Retinal pigment epithelial cell (primary cell): ENCODE measurements around the gene MPP7.
"Not testable (repeated sequence)": the region's sequence is repeated elsewhere in the genome, so short reads cannot be mapped to it uniquely, and the experiment has no call there.

Experiments used
- DNase-seq: peaks from one replicate; pipeline ENCODE4 v3.0.0-alpha.2; 2010; ENCODE audit warnings: low read depth
- H3K4me3 ChIP-seq: 2 replicates; pipeline ENCODE4 v1.5.1; 2011; ENCODE audit warnings: mild to moderate bottlenecking, low read length, control low read depth, moderate library complexity
- TF ChIP-seq, protein P1 (sequence below): conservative IDR thresholded peaks from 2 replicates; pipeline ENCODE4 v1.5.1; 2011; ENCODE audit warnings: low read depth, low read length, control low read depth, inconsistent platforms

The MPP7 gene

DNA sequence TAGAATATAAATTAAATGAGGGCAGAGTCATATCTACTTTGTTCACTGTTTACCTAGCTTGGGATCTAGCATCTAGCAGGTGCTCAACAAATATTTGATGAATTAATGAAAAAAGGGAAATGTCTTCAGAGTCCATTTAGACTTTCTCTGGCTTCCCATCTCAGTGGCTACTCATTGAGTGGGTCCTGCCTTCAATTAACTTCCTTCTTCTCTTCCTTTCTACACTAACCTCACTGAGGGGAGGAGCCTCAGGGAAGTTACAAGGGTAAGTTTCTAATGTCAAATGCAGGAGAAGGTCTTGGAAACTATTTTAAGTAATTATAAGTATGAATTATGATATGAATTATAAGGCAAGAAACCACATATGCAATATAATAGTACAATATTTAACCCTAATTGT lies 28.2 kb upstream of the MPP7 start:
- no peak for DNase-seq
- TF ChIP-seq, protein P1, sequence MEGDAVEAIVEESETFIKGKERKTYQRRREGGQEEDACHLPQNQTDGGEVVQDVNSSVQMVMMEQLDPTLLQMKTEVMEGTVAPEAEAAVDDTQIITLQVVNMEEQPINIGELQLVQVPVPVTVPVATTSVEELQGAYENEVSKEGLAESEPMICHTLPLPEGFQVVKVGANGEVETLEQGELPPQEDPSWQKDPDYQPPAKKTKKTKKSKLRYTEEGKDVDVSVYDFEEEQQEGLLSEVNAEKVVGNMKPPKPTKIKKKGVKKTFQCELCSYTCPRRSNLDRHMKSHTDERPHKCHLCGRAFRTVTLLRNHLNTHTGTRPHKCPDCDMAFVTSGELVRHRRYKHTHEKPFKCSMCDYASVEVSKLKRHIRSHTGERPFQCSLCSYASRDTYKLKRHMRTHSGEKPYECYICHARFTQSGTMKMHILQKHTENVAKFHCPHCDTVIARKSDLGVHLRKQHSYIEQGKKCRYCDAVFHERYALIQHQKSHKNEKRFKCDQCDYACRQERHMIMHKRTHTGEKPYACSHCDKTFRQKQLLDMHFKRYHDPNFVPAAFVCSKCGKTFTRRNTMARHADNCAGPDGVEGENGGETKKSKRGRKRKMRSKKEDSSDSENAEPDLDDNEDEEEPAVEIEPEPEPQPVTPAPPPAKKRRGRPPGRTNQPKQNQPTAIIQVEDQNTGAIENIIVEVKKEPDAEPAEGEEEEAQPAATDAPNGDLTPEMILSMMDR = no peak
- no peak overlapping the region for H3K4me3 ChIP-seq

DNA sequence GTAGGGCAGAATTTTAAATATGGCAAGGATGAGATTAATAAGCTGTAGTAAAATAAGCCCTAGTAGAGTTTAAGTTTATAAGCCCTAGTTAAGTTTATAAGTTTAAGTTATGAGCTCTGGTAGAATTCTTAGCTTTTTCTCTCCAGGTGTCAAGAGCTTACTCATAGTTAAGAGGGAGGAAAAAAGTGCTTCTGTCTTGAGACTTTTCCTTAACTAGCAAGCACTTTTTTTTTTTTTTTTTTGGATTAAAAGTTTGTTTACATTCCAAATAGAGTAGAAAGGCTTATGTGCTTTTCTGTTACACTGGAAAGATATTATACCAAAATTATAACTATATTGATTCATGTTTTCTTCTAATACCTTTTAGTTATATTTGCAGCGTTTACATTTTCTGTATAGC lies 25.5 kb upstream of the MPP7 start:
- no peak for DNase-seq
- no peak overlapping the region for H3K4me3 ChIP-seq
- TF ChIP-seq, protein P1 = no peak

DNA sequence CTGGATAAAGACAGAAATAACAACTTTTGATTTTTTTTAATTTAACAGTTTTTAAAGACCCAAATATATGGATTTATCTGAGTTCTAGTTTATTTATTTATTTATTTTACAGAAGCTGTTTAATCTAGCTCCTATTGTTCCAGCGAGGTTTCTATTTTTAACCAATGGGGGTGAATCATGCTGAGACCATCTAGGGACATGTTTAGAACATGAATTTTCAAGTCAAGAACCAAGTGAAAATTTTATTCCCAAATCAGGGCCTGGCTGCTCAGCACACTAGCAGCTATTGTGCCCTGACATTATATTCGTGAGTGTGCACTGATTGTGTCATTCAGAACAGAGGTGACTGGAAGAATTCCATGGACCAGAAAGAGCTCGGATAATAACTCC lies 24.6 kb upstream of the MPP7 start:
- DNase-seq = no peak
- no peak overlapping the region for H3K4me3 ChIP-seq

DNA sequence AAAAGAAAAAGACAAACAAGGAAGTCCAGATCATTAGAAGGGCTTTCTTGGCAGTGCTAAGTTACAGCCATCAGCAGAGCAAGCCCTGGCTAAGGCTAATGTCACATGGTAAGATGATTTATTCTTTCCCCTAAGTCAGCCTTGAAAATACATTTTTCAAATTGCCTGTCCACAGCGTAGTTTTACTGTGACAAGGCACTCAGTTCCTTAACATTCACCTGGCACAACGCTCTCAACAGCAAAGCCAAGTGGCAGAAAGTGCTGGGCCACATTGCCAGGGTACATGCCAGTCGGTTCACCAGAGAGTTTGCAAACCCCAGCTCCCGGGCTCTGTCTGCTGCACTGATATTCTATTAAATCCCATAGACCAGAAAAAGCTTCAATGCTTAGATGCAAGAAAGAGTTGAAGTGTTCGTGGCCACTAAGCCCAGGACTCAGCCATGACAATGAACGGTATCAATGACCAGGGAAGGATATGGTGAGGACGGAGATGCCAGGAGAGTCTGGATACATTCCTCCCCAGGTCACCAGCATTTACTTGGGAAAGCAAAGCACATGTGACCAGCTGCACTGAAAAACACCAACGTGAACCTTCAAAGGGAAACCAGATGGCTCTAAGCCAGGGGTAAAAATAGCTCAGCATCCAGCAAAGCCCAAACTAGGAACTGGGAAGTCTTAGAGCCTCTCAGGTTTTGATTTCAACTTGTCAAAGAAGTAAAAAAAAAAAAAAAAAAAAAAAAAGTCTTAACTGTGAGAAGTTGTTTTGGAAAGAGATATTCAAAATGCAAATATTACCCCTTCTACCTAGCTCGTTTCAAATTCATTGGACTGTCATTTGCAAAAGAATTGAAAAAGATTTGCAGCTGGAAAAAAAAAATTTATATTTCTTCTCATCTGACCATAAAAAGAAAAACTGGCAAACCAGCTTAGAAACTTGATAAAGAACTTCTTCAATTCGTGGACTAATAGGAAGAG lies 23.9 kb upstream of the MPP7 start:
- TF ChIP-seq, protein P1 = no peak
- DNase-seq = peak; percentile 77
- H3K4me3 ChIP-seq = peak overlapping the region; percentile 29

More for the DNA sequence above, 24.6 kb upstream of the MPP7 start:
- TF ChIP-seq, protein P1 = no peak

DNA sequence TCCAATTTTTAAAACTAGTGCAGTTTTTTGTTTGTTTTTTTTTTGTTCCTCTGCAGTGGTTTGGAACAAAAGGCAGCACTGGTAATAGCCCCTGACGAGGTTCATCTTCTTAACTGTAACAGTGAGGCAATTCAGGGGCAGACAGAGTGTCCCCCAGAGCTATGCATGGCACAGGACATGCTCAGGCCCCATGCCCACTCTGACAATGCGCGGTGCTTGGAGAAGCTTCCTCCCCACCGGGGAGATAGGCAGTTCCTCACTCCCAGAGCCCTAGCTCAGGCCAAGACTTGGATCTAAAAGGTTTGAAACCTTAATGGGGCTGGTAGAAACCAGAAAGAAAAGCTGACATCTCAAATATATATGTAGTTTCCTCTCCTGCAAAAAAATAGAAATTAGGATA lies 17.9 kb upstream of the MPP7 start:
- TF ChIP-seq, protein P1 = no peak
- no peak for DNase-seq
- H3K4me3 ChIP-seq = no peak overlapping the region

DNA sequence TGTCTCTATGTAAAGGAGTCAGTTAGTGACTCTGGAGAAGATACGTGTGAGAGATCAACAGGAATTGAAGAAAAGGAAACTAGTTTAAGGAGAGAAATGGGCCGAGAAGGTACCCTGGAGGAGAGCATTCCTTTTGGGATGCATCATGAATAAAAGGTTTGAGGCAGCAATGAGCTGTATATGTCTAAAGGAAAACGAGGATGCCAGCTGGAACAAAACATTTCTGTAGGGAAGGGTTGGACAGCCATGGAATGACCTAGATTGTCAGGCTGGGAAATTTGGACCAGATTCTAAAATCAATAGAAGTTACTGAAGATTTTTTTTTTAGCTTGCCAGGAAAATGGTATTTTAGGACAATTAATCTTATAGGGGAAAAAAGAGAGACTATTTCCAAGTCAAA lies 17.2 kb upstream of the MPP7 start:
- H3K4me3 ChIP-seq = no peak overlapping the region
- TF ChIP-seq, protein P1 = no peak
- no peak for DNase-seq

- not testable (repeated sequence) for H3K4me3 ChIP-seq, DNase-seq
Observed at GRCh38 chr10:28319061-28319460, 16.2 kb upstream of the MPP7 start.
